Osteocyte (in vitro differentiated cells): ENCODE results near the gene STXBP5L. TPM values are rescaled to one million over a fixed set of nuclear protein-coding genes. Genes with fewer than 3 reads are reported as not detected.
"Not testable (repeated sequence)": the region's sequence is repeated elsewhere in the genome, so short reads cannot be mapped to it uniquely, and the experiment has no call there.

Experiments
- DNase-seq: peaks from one replicate; pipeline ENCODE4 v3.0.0; 2021; ENCODE audit warnings: mixed read lengths; ENCODE audit not compliant: unreplicated experiment; ENCODE audit errors: extremely low spot score
- H3K27ac Mint-ChIP-seq: one replicate; pipeline ENCODE4 v1.8.0; 2021; ENCODE audit warnings: mild to moderate bottlenecking, mixed read lengths; ENCODE audit not compliant: unreplicated experiment
- H3K27me3 Mint-ChIP-seq: one replicate; pipeline ENCODE4 v1.8.0; 2021; ENCODE audit warnings: mixed read lengths; ENCODE audit not compliant: unreplicated experiment
- H3K36me3 Mint-ChIP-seq: one replicate; pipeline ENCODE4 v1.8.0; 2021; ENCODE audit warnings: mixed read lengths; ENCODE audit not compliant: unreplicated experiment
- H3K4me1 Mint-ChIP-seq: one replicate; pipeline ENCODE4 v1.8.0; 2021; ENCODE audit warnings: mixed read lengths; ENCODE audit not compliant: unreplicated experiment
- H3K4me3 Mint-ChIP-seq: one replicate; pipeline ENCODE4 v1.8.0; 2021; ENCODE audit warnings: mild to moderate bottlenecking, moderate library complexity, mixed read lengths; ENCODE audit not compliant: unreplicated experiment
- H3K9me3 Mint-ChIP-seq: one replicate; pipeline ENCODE4 v1.8.0; 2021; ENCODE audit warnings: mixed read lengths; ENCODE audit not compliant: unreplicated experiment
- CTCF ChIP-seq: fragments of 200-600 bp; sonication (generic); IDR thresholded peaks from 2 replicates; pipeline ENCODE4 v1.5.0; 2021; ENCODE audit warnings: antibody characterized with exemption, mild to moderate bottlenecking, moderate library complexity
- total RNA-seq: library from RNA; stranded (reverse); gene quantifications from 2 replicates; pipeline ENCODE4 v1.2.1, GENCODE V29; 2021

The STXBP5L gene
- total RNA-seq, 1 donor from 2014 or later, result not detected

GRCh38 chr3:120879411-120879810, 28.6 kb upstream of the STXBP5L start:
- no peak overlapping the region for H3K4me3 Mint-ChIP-seq
- no peak overlapping the region for H3K27ac Mint-ChIP-seq
- no peak for DNase-seq
- H3K9me3 Mint-ChIP-seq, result no peaks in the 10 kb centered on the region
- peaks cover 11% of the 10 kb centered on the region for H3K27me3 Mint-ChIP-seq
- no peaks in the 10 kb centered on the region for H3K4me1 Mint-ChIP-seq
- H3K36me3 Mint-ChIP-seq, result no peaks in the 10 kb centered on the region
- no peak for TF ChIP-seq CTCF

GRCh38 chr3:120892921-120893320, 15.1 kb upstream of the STXBP5L start:
- DNase-seq, result no peak
- peaks cover 32% of the 10 kb centered on the region for H3K27me3 Mint-ChIP-seq
- H3K9me3 Mint-ChIP-seq, result no peaks in the 10 kb centered on the region
- no peak overlapping the region for H3K27ac Mint-ChIP-seq
- no peak overlapping the region for H3K4me3 Mint-ChIP-seq
- no peaks in the 10 kb centered on the region for H3K4me1 Mint-ChIP-seq
- no peak for TF ChIP-seq CTCF
- no peaks in the 10 kb centered on the region for H3K36me3 Mint-ChIP-seq

GRCh38 chr3:120894316-120895057, 13.5 kb upstream of the STXBP5L start:
- Mint-ChIP-seq H3K27me3 (peaks cover 27% of the 10 kb centered on the region), H3K4me3 (no peak overlapping the region), H3K36me3 (no peaks in the 10 kb centered on the region), H3K27ac (no peak overlapping the region), H3K9me3 (no peaks in the 10 kb centered on the region), H3K4me1 (no peaks in the 10 kb centered on the region)
- TF ChIP-seq CTCF, result no peak
- DNase-seq, result no peak

- not testable (repeated sequence) for H3K4me3 Mint-ChIP-seq, H3K27ac Mint-ChIP-seq, H3K9me3 Mint-ChIP-seq, H3K4me1 Mint-ChIP-seq, H3K36me3 Mint-ChIP-seq, H3K27me3 Mint-ChIP-seq, DNase-seq
These were observed 6.3 kb upstream of the STXBP5L start for GRCh38 chr3:120901716-120902115.

- H3K27ac Mint-ChIP-seq, result no peak overlapping the region
- no peak for TF ChIP-seq CTCF
- H3K36me3 Mint-ChIP-seq, result peaks cover 2% of the 10 kb centered on the region
- peaks cover 2% of the 10 kb centered on the region for H3K4me1 Mint-ChIP-seq
- DNase-seq, result no peak
- H3K9me3 Mint-ChIP-seq, result no peaks in the 10 kb centered on the region
- H3K4me3 Mint-ChIP-seq, result no peak overlapping the region
- peaks cover 21% of the 10 kb centered on the region for H3K27me3 Mint-ChIP-seq
These were observed 4.8 kb upstream of the STXBP5L start for GRCh38 chr3:120903221-120903620.
